GM13976 (cell line): ENCODE measurements around the gene COLEC12.

Source experiments
- DNase-seq: peaks from one replicate; pipeline ENCODE4 v3.0.0; 2012; ENCODE audit warnings: low spot score
- CTCF ChIP-seq: IDR thresholded peaks from 2 replicates; pipeline ENCODE4 v1.5.1; 2012; ENCODE audit warnings: borderline replicate concordance, mild to moderate bottlenecking; ENCODE audit not compliant: insufficient read depth; ENCODE audit errors: extremely low read depth, missing control alignments, control extremely low read depth
- in situ Hi-C: fragments of 300-500 bp; cut with MboI; formaldehyde crosslinking; loops from one replicate; pipeline ENCODE4 v1.12.0; 2022; ENCODE audit warnings: low sequenced_read_pairs, mixed read lengths, inconsistent platforms; ENCODE audit not compliant: unreplicated experiment

Gene COLEC12

DNA sequence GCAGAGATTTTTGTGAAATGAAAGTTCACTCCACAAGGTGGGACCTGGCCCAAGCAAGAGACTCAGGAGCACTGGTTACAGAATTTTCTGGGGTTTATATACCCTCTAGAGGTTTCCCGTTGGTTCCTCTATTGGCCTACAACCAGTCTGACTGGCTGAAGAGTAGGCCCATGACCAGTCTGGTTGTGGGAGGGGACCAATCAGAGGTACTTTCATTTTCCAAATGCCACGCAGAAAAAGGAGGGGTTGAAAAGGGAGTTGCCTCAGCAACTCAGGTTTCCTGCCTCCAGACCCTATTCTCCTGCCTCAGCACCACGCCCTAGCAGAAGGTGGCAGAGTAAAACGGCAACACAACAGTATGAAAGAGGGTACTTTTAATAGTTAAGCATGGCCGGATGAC, 98.4 kb downstream of the COLEC12 start:
- DNase-seq, result no peak
- in situ Hi-C loops, result no loop called here

DNA sequence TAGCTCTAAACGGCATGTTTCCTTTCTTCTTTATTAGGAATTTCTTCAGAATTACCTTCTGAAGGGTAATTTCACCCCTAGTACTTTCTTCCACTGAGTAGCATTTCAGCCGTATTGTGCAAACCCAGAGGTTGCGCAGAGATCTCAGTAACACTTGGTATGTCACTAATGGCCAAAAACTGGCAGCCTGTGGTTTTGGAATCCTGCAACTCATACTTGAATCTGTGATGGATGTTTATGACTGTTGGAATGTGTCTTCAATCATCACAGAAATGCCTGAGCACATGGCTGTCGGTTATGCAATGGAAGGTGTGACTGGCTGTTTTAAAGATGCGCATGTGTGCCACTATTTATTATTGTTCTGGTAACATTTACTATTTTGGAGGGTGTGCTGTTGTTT, 100.0 kb downstream of the COLEC12 start:
- TF ChIP-seq CTCF, result no peak
- in situ Hi-C loops, result no loop called here
- no peak for DNase-seq

More for the DNA sequence above, 98.4 kb downstream of the COLEC12 start:
- TF ChIP-seq CTCF, result no peak

- TF ChIP-seq CTCF, result no peak
- in situ Hi-C loops, result no loop called here
- no peak for DNase-seq
Observed at GRCh38 chr18:399631-400135, 100.8 kb downstream of the COLEC12 start.

DNA sequence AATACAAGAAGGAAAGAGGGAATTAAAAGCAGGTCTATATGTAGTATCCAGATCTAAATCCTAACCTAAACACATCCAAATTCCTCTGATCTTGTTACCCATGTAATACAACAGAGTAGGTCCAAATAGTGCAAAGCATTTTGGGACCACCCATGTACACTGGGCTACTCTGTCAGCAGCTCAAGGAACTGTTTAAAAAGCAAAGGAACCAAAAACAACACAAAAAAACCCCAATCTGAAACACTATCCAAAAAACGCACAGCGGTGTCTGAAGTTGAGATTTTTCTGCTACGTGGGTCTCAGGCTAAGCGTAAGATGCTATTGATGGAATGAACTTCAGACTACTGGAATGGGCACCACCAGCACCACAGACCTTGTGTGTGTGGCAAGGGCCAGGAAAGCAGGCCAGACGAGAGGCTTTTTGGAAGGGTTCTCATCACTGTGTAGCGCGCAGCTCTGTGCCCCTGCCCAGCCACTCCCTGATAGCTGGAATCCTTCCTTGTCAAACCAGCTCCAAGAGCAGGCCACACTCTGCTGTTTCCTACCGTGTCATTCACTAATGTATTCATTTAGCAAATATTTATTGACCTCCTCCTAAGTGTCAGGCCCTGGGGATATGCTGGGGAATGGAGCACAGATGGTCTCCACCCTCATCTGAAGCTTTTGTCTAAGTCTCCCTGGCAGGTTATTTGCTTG, 101.4 kb downstream of the COLEC12 start:
- TF ChIP-seq CTCF, result no peak
- in situ Hi-C loops, result no loop called here
- no peak for DNase-seq

GRCh38 chr18:396556-396955, 103.9 kb downstream of the COLEC12 start:
- in situ Hi-C loops, result no loop called here
- DNase-seq, result no peak
- no peak for TF ChIP-seq CTCF

DNA sequence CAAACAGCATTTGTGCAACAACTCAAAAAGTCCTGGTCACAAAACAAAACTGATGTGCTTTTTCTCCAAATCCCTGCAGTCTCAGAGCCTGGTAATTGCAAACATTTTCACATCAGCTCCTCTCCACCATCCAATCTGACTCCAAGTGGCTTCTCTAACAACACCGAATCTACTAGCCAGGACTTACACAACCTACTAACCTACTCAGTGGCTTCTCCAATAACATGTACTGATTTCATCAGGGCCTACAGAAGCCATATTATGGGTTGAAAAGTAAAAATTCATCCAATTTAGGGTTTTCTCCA, 104.3 kb downstream of the COLEC12 start:
- in situ Hi-C loops, result no loop called here
- TF ChIP-seq CTCF, result no peak

More for the DNA sequence above, 104.3 kb downstream of the COLEC12 start:
- no peak for DNase-seq
